ENCODE results near the gene SMARCD3. TPM values are rescaled to one million over a fixed set of nuclear protein-coding genes. Genes with fewer than 3 reads are reported as not detected.
A peak's percentile ranks its signal among the peaks of the same experiment; 100 is the strongest.

The SMARCD3 gene
- total and polyA plus RNA-seq, 9 of the 15 experiments (the other 6 are each of a cell fraction or from before 2014, with no cell fraction given), result 0.43 to 3.6 (median 2.6) TPM

GRCh38 chr7:151226875-151227782 lies 21.4 kb downstream of the SMARCD3 start, which contains the start of gene ABCF2 (continued):
- no peak for TF ChIP-seq ZNF398 (CRISPR knock-in tag; IDR thresholded peaks at IDR 0.05)
- peak; percentile 89 for TF ChIP-seq HMGN3 (IDR thresholded peaks at IDR 0.05; ENCODE audit: borderline replicate concordance, extremely low read depth, insufficient read length, low read depth, low read length)
- 0 out of 2 replicates have a peak, but pooled peaks have one; percentile 8 for TF ChIP-seq MTA2 (IDR thresholded peaks at IDR 0.05; ENCODE audit: low read depth)
- TF ChIP-seq BHLHE40 (IDR thresholded peaks at IDR 0.05; ENCODE audit: low read length), result peak; percentile 85
- TF ChIP-seq FOXP4 (CRISPR knock-in tag; IDR thresholded peaks at IDR 0.05; ENCODE audit: borderline replicate concordance), result no peak
- TF ChIP-seq NFYB (IDR thresholded peaks at IDR 0.05; ENCODE audit: extremely low read depth, insufficient read length), result peak; percentile 89
- TF ChIP-seq SAFB (IDR thresholded peaks at IDR 0.05; ENCODE audit: borderline replicate concordance, low read depth, low read length), result no peak
- TF ChIP-seq ERF (CRISPR knock-in tag; IDR thresholded peaks at IDR 0.05), result no peak; the same call in 1 of the 2 replicates
- TF ChIP-seq NBN (IDR thresholded peaks at IDR 0.05; ENCODE audit: low read depth), result no peak; the same call in 1 of the 2 replicates
- TF ChIP-seq TARDBP (IDR thresholded peaks at IDR 0.05), result no peak
- peak; percentile 72 for TF ChIP-seq TAF1 (IDR thresholded peaks at IDR 0.05; ENCODE audit: control insufficient read depth, extremely low read depth, insufficient read depth, low read length, severe bottlenecking)
- no peak for TF ChIP-seq CUX1 (CRISPR knock-in tag; IDR thresholded peaks at IDR 0.05)
- no peak for TF ChIP-seq POLR3A (IDR thresholded peaks at IDR 0.05; ENCODE audit: borderline replicate concordance, extremely low read depth, insufficient read depth, insufficient read length)
- TF ChIP-seq ZNF253 (CRISPR knock-in tag; conservative IDR thresholded peaks at IDR 0.05), result no peak; the same call in 1 of the 2 replicates
- no peak for TF ChIP-seq ZNF311 (CRISPR knock-in tag; IDR thresholded peaks at IDR 0.05)

All from K562 (cell line).